Stimulated activated CD8-positive, alpha-beta memory T cell treated with anti-CD3 and anti-CD28 coated beads, Interleukin-15, amount 100 ng/mL, for 4 hours (primary cell): ENCODE data around the gene PSEN2.

Experiments used
- DNase-seq, 2 donors: peaks; one replicate each; pipeline ENCODE4 v3.0.0-alpha.2; 2020; ENCODE audit warnings: low read depth in 2 of 2

The PSEN2 gene

GRCh38 chr1:226886122-226886901 lies 15.9 kb downstream of the PSEN2 start:
- DNase-seq: no peak

GRCh38 chr1:226887006-226887405 lies 16.6 kb downstream of the PSEN2 start:
- DNase-seq: no peak

GRCh38 chr1:226888021-226888420 lies 17.6 kb downstream of the PSEN2 start:
- no peak for DNase-seq

GRCh38 chr1:226888816-226889215 lies 18.4 kb downstream of the PSEN2 start:
- DNase-seq: no peak

- no peak for DNase-seq
Measured at GRCh38 chr1:226889616-226890330, 19.4 kb downstream of the PSEN2 start.

- DNase-seq: no peak
Measured at GRCh38 chr1:226890331-226891108, 20.1 kb downstream of the PSEN2 start.

- DNase-seq: no peak
Measured at GRCh38 chr1:226891346-226891745, 20.9 kb downstream of the PSEN2 start.

GRCh38 chr1:226891846-226892523 lies 21.6 kb downstream of the PSEN2 start:
- no peak for DNase-seq

GRCh38 chr1:226892524-226892875 lies 22.1 kb downstream of the PSEN2 start:
- no peak for DNase-seq

- no peak for DNase-seq
Measured at GRCh38 chr1:226893936-226894335, 23.5 kb downstream of the PSEN2 start.

- DNase-seq: no peak
Measured at GRCh38 chr1:226894826-226895225, 24.4 kb downstream of the PSEN2 start.

- DNase-seq: no peak
Measured at GRCh38 chr1:226895644-226896043, 25.2 kb downstream of the PSEN2 start.

GRCh38 chr1:226898246-226898645 lies 27.8 kb downstream of the PSEN2 start:
- no peak for DNase-seq

GRCh38 chr1:226901421-226901820 lies 31.0 kb downstream of the PSEN2 start:
- DNase-seq: no peak

GRCh38 chr1:226902601-226903000 lies 32.2 kb downstream of the PSEN2 start:
- DNase-seq: no peak

- DNase-seq: no peak
Measured at GRCh38 chr1:226903819-226904716, 33.7 kb downstream of the PSEN2 start.

GRCh38 chr1:226904772-226905171 lies 34.4 kb downstream of the PSEN2 start:
- no peak for DNase-seq

- DNase-seq: no peak
Measured at GRCh38 chr1:226908419-226908818, 38.0 kb downstream of the PSEN2 start.

- no peak for DNase-seq
Measured at GRCh38 chr1:226908913-226909312, 38.5 kb downstream of the PSEN2 start.

- peak in 1 of 2 donors; percentile 34 for DNase-seq
Measured at GRCh38 chr1:226912587-226913176, 42.3 kb downstream of the PSEN2 start.

GRCh38 chr1:226915672-226915995 lies 45.2 kb downstream of the PSEN2 start:
- DNase-seq: no peak
